ENCODE measurements around the gene CLINT1.

DNA sequence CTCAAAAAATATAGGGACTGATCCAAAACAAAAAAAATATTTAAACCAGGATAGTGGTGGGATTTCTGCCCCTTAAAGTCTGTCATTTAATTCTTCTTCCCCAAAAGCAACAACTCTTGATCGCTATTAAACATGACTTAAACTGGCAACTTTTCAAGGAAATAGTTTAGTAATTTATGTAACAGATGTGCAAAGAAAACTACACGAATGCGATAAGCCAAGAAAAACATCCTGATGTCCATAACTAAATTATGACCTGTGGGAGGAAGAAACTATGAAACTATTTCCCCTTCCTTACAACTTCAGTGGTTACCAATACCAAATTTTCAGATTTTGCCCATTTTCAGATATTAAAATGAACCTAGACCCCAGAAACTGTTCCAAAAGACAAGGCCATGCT lies 31.5 kb downstream of the CLINT1 start:
- TF ChIP-seq POLR2A (IDR thresholded peaks at IDR 0.05; ENCODE audit: low read depth, low read length), result no peak
- no peak for TF ChIP-seq POLR2AphosphoS5 (IDR thresholded peaks at IDR 0.05; ENCODE audit: low read depth, low read length)
